GM19351 (cell line): ENCODE data around the gene PPTC7.
"Not testable (repeated sequence)": the region's sequence is repeated elsewhere in the genome, so short reads cannot be mapped to it uniquely, and the experiment has no call there.

Source experiments
- ATAC-seq: cut with Tn5 transposase; IDR thresholded peaks from one replicate; pipeline ENCODE4 v1.9.1; 2021; ENCODE audit warnings: mild to moderate bottlenecking, moderate library complexity; ENCODE audit not compliant: unreplicated experiment

Gene PPTC7

GRCh38 chr12:110583137-110584059 lies at the start of gene PPTC7:
TSS of gene PPTC7 (minus strand) at chr12:110583318. CDS start at chr12:110583031, 287 bp downstream.
- ATAC-seq = peak; percentile 83

GRCh38 chr12:110627500-110628195 lies 44.5 kb upstream of the PPTC7 start:
- no peak for ATAC-seq

GRCh38 chr12:110622582-110622981 lies 39.5 kb upstream of the PPTC7 start:
- ATAC-seq = no peak

- peak; percentile 51 for ATAC-seq
Observed at GRCh38 chr12:110619534-110619953, 36.4 kb upstream of the PPTC7 start.

GRCh38 chr12:110616471-110617115 lies 33.5 kb upstream of the PPTC7 start:
- ATAC-seq = no peak

- ATAC-seq = no peak
Observed at GRCh38 chr12:110615171-110615570, 32.1 kb upstream of the PPTC7 start.

- ATAC-seq = peak; percentile 86
Observed at GRCh38 chr12:110613771-110614684, 30.9 kb upstream of the PPTC7 start, which contains the start of gene TCTN1. TSS of gene TCTN1 (plus strand) at chr12:110614129. CDS start at chr12:110614183, 54 bp downstream.

GRCh38 chr12:110613071-110613770 lies 30.1 kb upstream of the PPTC7 start:
- no peak for ATAC-seq

GRCh38 chr12:110606253-110606611 lies 23.1 kb upstream of the PPTC7 start:
- ATAC-seq = no peak

GRCh38 chr12:110602085-110602814 lies 19.1 kb upstream of the PPTC7 start:
- ATAC-seq = not testable (repeated sequence)

- ATAC-seq = no peak
Observed at GRCh38 chr12:110600254-110600653, 17.1 kb upstream of the PPTC7 start.

- no peak for ATAC-seq
Observed at GRCh38 chr12:110599334-110599733, 16.2 kb upstream of the PPTC7 start.

GRCh38 chr12:110597885-110598284 lies 14.8 kb upstream of the PPTC7 start:
- ATAC-seq = no peak

GRCh38 chr12:110592919-110593318 lies 9.8 kb upstream of the PPTC7 start:
- ATAC-seq = not testable (repeated sequence)

GRCh38 chr12:110592078-110592477 lies 9.0 kb upstream of the PPTC7 start:
- ATAC-seq = no peak

GRCh38 chr12:110591451-110592051 lies 8.4 kb upstream of the PPTC7 start:
- ATAC-seq = no peak

GRCh38 chr12:110590806-110591326 lies 7.7 kb upstream of the PPTC7 start:
- ATAC-seq = peak; percentile 75

- ATAC-seq = no peak
Observed at GRCh38 chr12:110590059-110590458, 6.9 kb upstream of the PPTC7 start.
